ENCODE data around the gene SPATA12. TPM values are rescaled to one million over a fixed set of nuclear protein-coding genes. Genes with fewer than 3 reads are reported as not detected.

The SPATA12 gene
- total RNA-seq, 2 experiments from 2014 or later: not detected

DNA sequence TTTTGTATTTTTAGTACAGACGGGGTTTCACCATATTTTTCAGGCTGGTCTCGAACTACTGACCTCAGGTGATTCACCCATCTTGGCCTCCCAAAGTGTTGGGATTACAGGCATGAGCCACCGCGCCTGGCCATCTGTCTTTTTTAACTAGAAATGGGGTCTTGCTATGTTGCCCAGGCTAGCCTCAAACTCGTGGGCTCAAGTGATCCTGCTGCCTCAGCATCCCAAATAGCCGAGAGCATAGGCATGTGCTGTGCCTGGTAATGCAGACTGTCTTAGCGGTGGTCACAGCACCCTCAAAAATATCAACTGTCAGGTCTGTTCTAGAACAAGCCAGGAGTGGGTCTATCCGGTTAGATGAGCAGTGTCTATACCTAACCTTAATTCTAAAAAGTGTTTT is 48.2 kb downstream of the SPATA12 start:
- no peak for ATAC-seq

DNA sequence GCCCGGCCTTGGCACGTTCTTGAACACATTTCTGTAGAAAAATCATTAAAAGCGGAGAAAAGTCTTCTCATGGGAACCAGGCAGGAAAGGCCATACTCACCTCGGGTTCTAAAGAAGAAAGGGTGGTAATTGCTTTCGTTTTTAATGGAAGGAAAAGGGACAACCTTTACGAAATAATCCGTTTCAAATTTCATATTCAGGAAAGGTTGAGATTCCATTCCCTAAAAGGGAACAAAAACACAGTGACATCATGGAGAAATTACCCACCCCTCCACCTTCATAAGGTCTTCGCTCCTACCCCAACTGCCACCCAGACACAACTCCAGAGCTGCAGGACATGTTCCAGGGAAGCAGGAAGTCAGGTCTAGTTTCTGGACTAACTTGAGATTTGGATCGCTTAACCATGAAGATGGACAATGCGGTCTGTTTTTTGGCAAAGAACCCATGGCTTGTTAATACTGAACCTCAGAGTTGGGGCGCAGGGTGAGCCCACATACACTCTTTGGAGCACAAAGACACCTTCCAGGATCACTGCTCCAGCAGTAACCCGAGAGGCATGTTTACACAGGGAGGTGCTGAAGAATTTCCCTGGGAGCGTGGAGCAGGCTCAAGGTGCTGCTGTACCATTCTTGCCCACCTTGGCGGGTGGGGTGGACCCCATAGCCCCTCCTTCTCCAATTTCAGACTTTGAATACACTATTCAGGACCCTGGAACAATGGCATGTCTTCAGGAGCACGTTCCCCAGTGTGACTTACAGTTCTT is 49.2 kb downstream of the SPATA12 start:
- no peak overlapping the region for H3K4me3 Mint-ChIP-seq
- H3K9me3 Mint-ChIP-seq (ENCODE audit: insufficient read depth): no peaks in the 10 kb centered on the region
- no peak overlapping the region for H3K27ac Mint-ChIP-seq
- no peaks in the 10 kb centered on the region for H3K36me3 Mint-ChIP-seq (ENCODE audit: low read depth)
- peaks cover 5% of the 10 kb centered on the region for H3K4me1 Mint-ChIP-seq (ENCODE audit: low read depth)
- peaks cover 5% of the 10 kb centered on the region for H3K27me3 Mint-ChIP-seq (ENCODE audit: low read depth)
- ATAC-seq (no peak), DNase-seq (no peak)
- POLR2A ChIA-PET: no interaction called here
- CTCF ChIA-PET: no interaction called here

More for the DNA sequence above, 48.2 kb downstream of the SPATA12 start:
- peaks cover 5% of the 10 kb centered on the region for H3K4me1 Mint-ChIP-seq (ENCODE audit: low read depth)
- H3K4me3 Mint-ChIP-seq: no peak overlapping the region
- no peaks in the 10 kb centered on the region for H3K36me3 Mint-ChIP-seq (ENCODE audit: low read depth)
- DNase-seq: no peak
- H3K27ac Mint-ChIP-seq: no peak overlapping the region
- no peaks in the 10 kb centered on the region for H3K9me3 Mint-ChIP-seq (ENCODE audit: insufficient read depth)
- ChIA-PET CTCF (no interaction called here), POLR2A (no interaction called here)
- peaks cover 5% of the 10 kb centered on the region for H3K27me3 Mint-ChIP-seq (ENCODE audit: low read depth)

DNA sequence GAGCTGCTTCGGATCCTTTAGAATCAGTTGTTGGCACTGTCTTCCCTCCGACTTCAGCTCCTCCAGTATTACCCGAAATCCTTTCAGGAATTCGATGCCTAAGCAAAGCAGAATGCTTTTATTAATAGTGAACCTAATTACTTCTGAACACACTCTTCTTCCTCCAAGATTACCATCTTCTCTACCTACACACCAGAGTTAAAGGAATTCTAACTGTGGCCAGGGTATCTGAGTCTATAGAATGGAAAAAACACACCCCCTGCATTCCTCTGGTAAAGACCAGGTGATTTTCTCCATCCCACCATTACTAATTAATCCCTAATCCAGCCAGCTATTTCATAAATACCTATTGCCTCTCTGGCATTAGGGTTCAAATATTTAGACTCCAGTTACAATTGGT is 49.8 kb downstream of the SPATA12 start:
- H3K4me1 Mint-ChIP-seq (ENCODE audit: low read depth): peaks cover 5% of the 10 kb centered on the region
- no peak overlapping the region for H3K4me3 Mint-ChIP-seq
- ChIA-PET POLR2A (no interaction called here), CTCF (no interaction called here)
- no peak for DNase-seq
- peaks cover 10% of the 10 kb centered on the region for H3K27me3 Mint-ChIP-seq (ENCODE audit: low read depth)
- no peaks in the 10 kb centered on the region for H3K9me3 Mint-ChIP-seq (ENCODE audit: insufficient read depth)
- H3K27ac Mint-ChIP-seq: no peak overlapping the region
- H3K36me3 Mint-ChIP-seq (ENCODE audit: low read depth): no peaks in the 10 kb centered on the region
- ATAC-seq: no peak

DNA sequence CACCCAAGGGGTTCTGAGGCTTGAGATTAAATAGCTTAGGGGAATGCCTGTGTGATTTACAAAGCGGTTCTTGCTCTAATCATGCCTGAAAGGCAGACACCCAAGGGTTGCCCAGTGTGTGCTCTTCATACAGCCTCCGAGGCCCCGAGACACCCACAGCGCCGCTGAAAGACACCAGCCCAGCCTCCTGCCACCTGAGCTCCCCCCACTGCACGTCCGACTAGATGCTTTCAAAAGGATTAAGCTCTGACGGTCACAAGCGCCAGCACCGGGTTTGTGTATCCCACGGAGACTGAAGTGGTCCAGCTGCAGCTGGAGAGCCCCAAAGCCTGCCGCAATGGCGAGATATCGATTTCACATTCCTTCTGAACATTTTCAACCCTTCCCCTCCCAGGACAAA is 50.3 kb downstream of the SPATA12 start:
- Mint-ChIP-seq H3K4me1 (ENCODE audit: low read depth) (peaks cover 5% of the 10 kb centered on the region), H3K36me3 (ENCODE audit: low read depth) (no peaks in the 10 kb centered on the region), H3K27me3 (ENCODE audit: low read depth) (peaks cover 15% of the 10 kb centered on the region), H3K9me3 (ENCODE audit: insufficient read depth) (no peaks in the 10 kb centered on the region), H3K27ac (no peak overlapping the region), H3K4me3 (no peak overlapping the region)
- POLR2A ChIA-PET: no interaction called here
- CTCF ChIA-PET: no interaction called here
- ATAC-seq (no peak), DNase-seq (no peak)

DNA sequence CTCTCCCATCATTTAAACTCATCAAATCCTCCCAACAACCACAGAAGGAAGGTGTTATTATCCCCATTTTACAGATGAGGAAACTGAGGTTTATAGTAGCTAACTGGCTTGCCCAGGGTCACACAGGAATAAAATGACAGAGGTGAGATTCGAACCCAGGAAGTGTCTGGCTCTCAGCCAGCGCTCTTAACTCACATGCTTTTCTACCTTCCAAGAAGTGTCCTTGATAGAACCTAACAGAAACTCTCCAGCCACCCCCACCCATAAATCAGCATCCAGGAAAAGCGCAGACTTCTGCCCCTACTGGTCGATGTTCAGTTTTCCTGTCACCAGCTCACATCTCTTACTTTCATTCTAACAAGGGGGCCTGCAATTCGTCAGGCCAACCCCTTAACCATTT is 51.7 kb downstream of the SPATA12 start:
- POLR2A ChIA-PET: interaction anchor here (0.7 kb wide), 1 partner anchor 44 kb away, joined by 3 read pairs; no protein-coding TSS in a partner anchor

DNA sequence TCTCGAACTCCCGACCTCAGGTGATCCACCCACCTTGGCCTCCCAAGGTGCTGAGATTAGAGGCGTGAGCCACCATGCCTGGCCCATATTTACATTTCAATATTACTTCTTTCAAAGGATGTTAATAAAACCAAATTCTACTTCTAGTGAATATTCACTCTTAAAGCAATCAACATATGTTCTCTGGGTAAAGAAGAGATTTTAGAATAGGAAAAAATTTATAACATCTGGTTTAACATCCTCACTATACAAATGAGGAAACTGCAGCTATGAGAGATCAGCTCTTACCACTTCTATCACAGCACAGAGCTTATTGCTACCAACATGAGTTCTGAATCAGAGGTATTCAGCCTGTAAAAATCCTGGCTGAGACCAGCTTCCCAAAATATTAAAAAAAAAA is 56.0 kb downstream of the SPATA12 start:
- Mint-ChIP-seq H3K4me1 (ENCODE audit: low read depth) (peaks cover 5% of the 10 kb centered on the region), H3K27ac (no peak overlapping the region), H3K36me3 (ENCODE audit: low read depth) (no peaks in the 10 kb centered on the region), H3K9me3 (ENCODE audit: insufficient read depth) (no peaks in the 10 kb centered on the region), H3K4me3 (no peak overlapping the region), H3K27me3 (ENCODE audit: low read depth) (peaks cover 20% of the 10 kb centered on the region)
- no peak for ATAC-seq
- CTCF ChIA-PET: no interaction called here
- DNase-seq: no peak
- POLR2A ChIA-PET: no interaction called here

More for the DNA sequence above, 51.7 kb downstream of the SPATA12 start:
- Mint-ChIP-seq H3K27ac (no peak overlapping the region), H3K4me3 (no peak overlapping the region), H3K4me1 (ENCODE audit: low read depth) (peaks cover 5% of the 10 kb centered on the region), H3K9me3 (ENCODE audit: insufficient read depth) (no peaks in the 10 kb centered on the region), H3K36me3 (ENCODE audit: low read depth) (no peaks in the 10 kb centered on the region), H3K27me3 (ENCODE audit: low read depth) (peaks cover 16% of the 10 kb centered on the region)
- ATAC-seq (no peak), DNase-seq (no peak)
- CTCF ChIA-PET: interaction anchor here (0.6 to 3.0 kb wide), 6 partner anchors 8 to 503 kb away, joined by 3 to 15 read pairs (median 4); no protein-coding TSS in a partner anchor

DNA sequence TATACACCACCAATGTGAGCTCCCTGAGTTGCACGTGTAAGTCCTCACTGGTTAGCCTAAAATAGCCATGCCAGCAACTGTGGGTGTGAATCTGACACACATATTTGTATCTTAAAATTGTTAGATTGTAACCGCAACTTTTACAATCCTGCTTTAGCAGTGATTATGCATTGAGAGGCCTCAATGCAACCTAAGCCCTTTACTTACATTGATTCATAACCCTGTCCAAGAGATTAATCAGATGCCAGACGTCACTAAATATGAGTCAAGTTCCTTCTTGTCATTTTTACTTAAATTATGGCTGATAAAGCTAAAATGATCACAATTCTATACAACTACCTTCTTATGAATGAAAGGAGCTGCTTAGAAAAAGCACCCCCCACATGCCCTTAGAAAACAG is 57.8 kb downstream of the SPATA12 start:
- CTCF ChIA-PET: no interaction called here
- DNase-seq (no peak), ATAC-seq (no peak)
- Mint-ChIP-seq H3K27ac (no peak overlapping the region), H3K36me3 (ENCODE audit: low read depth) (no peaks in the 10 kb centered on the region), H3K9me3 (ENCODE audit: insufficient read depth) (no peaks in the 10 kb centered on the region), H3K4me1 (ENCODE audit: low read depth) (no peaks in the 10 kb centered on the region), H3K27me3 (ENCODE audit: low read depth) (peaks cover 25% of the 10 kb centered on the region), H3K4me3 (no peak overlapping the region)
- POLR2A ChIA-PET: no interaction called here

DNA sequence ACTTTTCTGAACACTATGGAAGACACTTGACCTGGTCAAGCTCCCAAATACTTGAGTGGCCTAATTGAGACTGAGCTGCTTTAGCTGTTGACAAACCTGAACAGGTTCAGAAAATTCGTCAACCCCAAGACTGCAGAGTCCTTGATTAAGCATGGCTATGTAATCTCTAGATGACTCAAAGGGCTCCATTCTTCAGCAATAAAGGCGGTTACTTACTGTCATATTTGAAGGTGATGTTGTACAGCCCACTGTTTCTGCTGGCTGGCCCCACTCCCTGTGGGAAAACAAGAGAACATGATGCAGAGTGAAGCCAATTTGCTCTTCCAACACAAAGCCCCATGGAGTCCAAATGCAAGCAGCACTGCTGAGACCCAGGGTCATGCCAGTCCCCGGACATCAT is 59.6 kb downstream of the SPATA12 start:
- no peaks in the 10 kb centered on the region for H3K4me1 Mint-ChIP-seq (ENCODE audit: low read depth)
- no peaks in the 10 kb centered on the region for H3K36me3 Mint-ChIP-seq (ENCODE audit: low read depth)

DNA sequence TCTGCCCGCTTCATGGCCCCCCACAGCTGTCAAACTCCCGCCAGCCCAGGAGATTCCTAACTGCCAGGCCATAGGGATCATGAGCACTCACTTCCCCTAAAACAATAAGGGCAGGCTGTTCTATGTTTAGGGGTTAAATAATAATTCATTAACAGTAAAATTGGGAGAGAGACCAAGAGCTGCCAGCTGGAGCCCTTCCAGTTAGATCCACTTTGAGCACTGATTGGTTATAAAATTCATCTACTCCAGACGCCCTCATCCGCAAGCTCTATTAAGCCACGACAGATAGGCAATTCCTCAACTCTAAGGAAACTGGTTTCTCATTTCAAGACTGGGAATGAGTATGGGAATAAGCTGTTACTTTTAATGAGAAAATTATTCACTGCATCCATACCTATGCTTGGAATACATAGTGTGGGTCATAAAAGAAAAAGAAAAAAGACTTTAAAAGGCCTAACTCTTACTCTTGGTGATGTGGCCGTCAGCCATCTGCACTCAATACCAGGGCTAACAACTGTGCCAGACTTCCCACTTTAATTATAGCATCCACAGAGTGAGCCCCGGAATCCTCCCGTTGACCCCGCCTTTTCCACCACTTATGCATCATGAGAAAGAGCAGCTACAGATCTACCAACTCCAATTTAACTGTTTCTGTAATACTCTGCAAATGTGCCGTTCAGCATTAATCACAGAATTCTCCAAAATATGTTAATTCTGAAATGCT is 60.1 kb downstream of the SPATA12 start:
- Mint-ChIP-seq H3K9me3 (ENCODE audit: insufficient read depth) (no peaks in the 10 kb centered on the region), H3K36me3 (ENCODE audit: low read depth) (no peaks in the 10 kb centered on the region), H3K4me1 (ENCODE audit: low read depth) (no peaks in the 10 kb centered on the region), H3K4me3 (no peak overlapping the region), H3K27ac (no peak overlapping the region), H3K27me3 (ENCODE audit: low read depth) (peaks cover 18% of the 10 kb centered on the region)
- DNase-seq (no peak), ATAC-seq (no peak)
- ChIA-PET POLR2A (no interaction called here), CTCF (interaction anchor here (1.0 kb wide), 1 partner anchor 31 kb away, joined by 3 read pairs; no protein-coding TSS in a partner anchor)

More for the DNA sequence above, 59.6 kb downstream of the SPATA12 start:
- no peak for ATAC-seq
- peaks cover 23% of the 10 kb centered on the region for H3K27me3 Mint-ChIP-seq (ENCODE audit: low read depth)
- no peak overlapping the region for H3K4me3 Mint-ChIP-seq
- no peak overlapping the region for H3K27ac Mint-ChIP-seq
- H3K9me3 Mint-ChIP-seq (ENCODE audit: insufficient read depth): no peaks in the 10 kb centered on the region
- no peak for DNase-seq
- ChIA-PET POLR2A (no interaction called here), CTCF (interaction anchor here (1.0 kb wide), 1 partner anchor 31 kb away, joined by 3 read pairs; no protein-coding TSS in a partner anchor)

Other genes with a start within 250 kb of the SPATA12 start
- gene IL17RD, start 104.7 kb downstream of the SPATA12 start, total RNA-seq: not detected
- under 1 TPM; 0.37 to 0.68 TPM for gene HESX1, start 139.3 kb downstream of the SPATA12 start, total RNA-seq
- 10 to 100 TPM; 36.6 to 37.3 TPM for gene APPL1, start 167.1 kb downstream of the SPATA12 start, total RNA-seq
- not detected for gene ASB14, start 232.0 kb downstream of the SPATA12 start, total RNA-seq

All from activated CD8-positive, alpha-beta T cell treated with anti-CD3 and anti-CD28 coated beads, Interleukin-2, amount 10 ng/mL, durations not matched to agents 7 days and 5 days (primary cell).